GM13977 (cell line): ENCODE data around the gene TRIM24.

ENCODE experiments used
- DNase-seq: peaks from one replicate; pipeline ENCODE4 v3.0.0; 2012; ENCODE audit warnings: low spot score
- CTCF ChIP-seq: IDR thresholded peaks from 2 replicates; pipeline ENCODE4 v1.5.1; 2012; ENCODE audit warnings: mild to moderate bottlenecking, control low read depth; ENCODE audit not compliant: insufficient read depth; ENCODE audit errors: extremely low read depth, missing control alignments
- in situ Hi-C: fragments of 300-500 bp; cut with MboI; formaldehyde crosslinking; loops from one replicate; pipeline ENCODE4 v1.12.0; 2022; ENCODE audit warnings: low sequenced_read_pairs, low pct_unique_long_range_greater_than_20kb, mixed read lengths, inconsistent platforms; ENCODE audit not compliant: unreplicated experiment

Gene TRIM24

DNA sequence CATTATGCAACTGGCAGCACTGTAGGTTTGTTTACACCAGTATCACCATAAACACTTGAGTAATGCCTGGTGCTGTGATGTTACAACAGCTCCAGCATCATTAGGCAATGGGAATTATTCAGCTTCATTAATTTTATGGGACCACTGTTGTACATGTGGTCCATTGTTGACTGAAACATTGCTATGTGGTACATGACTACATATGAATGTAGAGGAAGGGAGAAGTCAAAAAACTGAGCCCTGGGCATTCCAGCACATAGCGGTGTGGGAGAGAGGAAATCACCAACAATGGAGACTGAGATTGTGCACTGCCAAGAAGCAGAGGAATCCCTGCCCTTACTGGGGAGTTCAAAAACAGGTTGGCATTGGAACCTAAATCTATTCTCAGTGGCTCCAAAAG is 89.0 kb downstream of the TRIM24 start:
- TF ChIP-seq CTCF: no peak
- DNase-seq: no peak
- in situ Hi-C loops: no loop called here

GRCh38 chr7:138550337-138550736 is 90.3 kb downstream of the TRIM24 start:
- TF ChIP-seq CTCF: no peak
- DNase-seq: no peak
- in situ Hi-C loops: no loop called here

GRCh38 chr7:138551102-138551501 is 91.0 kb downstream of the TRIM24 start:
- TF ChIP-seq CTCF: no peak
- in situ Hi-C loops: no loop called here
- no peak for DNase-seq

DNA sequence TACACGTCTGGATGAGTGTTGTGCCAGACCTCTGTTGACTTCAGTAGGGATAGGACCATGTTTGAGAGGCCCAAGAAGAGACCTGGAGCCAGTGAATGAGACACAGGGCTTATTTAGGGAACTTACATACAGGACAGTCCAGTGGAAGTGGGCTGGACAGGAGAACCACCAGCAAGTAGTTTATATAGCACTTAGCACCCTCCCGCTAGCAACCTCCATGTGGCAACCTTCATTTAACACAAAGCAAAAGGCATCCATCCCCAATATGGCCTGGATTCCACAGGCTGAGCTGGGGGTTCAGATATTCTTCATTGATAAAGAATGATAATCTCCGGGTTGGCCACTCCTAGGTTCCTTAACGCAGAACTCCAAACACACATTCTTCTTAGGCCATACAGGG is 93.7 kb downstream of the TRIM24 start:
- no peak for DNase-seq
- in situ Hi-C loops: no loop called here
- TF ChIP-seq CTCF: no peak

DNA sequence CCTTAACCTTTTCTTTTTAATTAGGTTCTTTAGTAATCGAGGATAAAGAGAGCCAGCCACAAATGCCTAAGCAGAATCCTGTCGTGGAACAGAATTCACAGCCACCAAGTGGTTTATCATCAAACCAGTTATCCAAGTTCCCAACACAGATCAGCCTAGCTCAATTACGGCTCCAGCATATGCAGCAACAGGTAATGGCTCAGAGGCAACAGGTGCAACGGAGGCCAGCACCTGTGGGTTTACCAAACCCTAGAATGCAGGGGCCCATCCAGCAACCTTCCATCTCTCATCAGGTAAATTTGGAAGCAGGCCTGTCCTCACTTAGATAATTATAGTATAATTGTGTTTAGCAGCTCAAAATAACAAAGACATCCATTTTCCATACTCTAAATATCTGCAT is 94.6 kb downstream of the TRIM24 start:
- no peak for TF ChIP-seq CTCF
- DNase-seq: no peak
- in situ Hi-C loops: no loop called here

- no peak for TF ChIP-seq CTCF
- DNase-seq: no peak
- in situ Hi-C loops: no loop called here
Observed at GRCh38 chr7:138555684-138556083, 95.6 kb downstream of the TRIM24 start.
